ENCODE data around the gene BCKDHB. TPM values are rescaled to one million over a fixed set of nuclear protein-coding genes. Genes with fewer than 3 reads are reported as not detected.
"Not testable (repeated sequence)": the region's sequence is repeated elsewhere in the genome, so short reads cannot be mapped to it uniquely, and the experiment has no call there.

Gene BCKDHB
- 17.5 and 18.5 TPM in 2 replicates for total RNA-seq

DNA sequence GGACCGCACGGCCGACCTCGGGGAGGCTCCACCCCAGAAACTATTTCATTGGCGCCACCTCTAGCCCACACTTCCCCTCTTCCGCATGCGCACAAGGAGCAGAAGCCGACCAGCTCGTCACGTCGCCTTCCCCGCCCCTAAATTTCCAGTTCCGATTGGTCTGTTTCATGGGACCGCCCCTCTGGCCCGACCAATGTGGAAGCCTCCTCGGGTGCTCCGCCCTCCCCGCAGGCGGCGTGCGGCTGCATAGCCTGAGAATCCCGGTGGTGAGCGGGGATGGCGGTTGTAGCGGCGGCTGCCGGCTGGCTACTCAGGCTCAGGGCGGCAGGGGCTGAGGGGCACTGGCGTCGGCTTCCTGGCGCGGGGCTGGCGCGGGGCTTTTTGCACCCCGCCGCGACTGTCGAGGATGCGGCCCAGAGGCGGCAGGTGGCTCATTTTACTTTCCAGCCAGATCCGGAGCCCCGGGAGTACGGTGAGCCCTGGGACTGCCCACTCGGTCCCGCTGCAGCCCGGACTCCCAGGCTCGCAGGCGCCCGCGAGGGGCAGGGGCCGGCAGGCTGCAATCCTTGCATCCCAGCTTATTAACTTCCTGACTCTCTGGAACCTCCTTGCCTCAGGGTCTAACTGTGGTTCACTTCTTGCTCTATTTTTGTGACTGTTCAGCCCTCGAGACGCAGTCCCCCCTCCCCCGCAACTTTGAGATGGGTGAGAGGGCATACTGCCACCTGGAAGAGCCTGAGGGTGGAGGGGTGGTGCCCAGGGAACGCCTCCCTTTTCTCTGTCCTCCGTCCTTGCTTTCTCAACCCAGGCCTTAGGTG is at the start of gene BCKDHB:
BCKDHB (plus strand) TSS at position 254 of the 818 bp plus-strand sequence; CDS start at position 277, 23 bp downstream.
- peak within 1 kb of the TSS; percentile 90 for H3K27ac Mint-ChIP-seq
- H3K4me1 Mint-ChIP-seq (ENCODE audit: low read depth), result peaks cover 20% of the 10 kb centered on the region
- H3K9me3 Mint-ChIP-seq, result no peaks in the 10 kb centered on the region
- intact Hi-C loops (cut with micrococcal nuclease), result loop anchor here (1.0 to 10.0 kb wide), 4 partner anchors 59 to 872 kb away; partner anchors contain the start of genes HMGN3 and TTK
- H3K27me3 Mint-ChIP-seq (ENCODE audit: low read depth), result peaks cover 6% of the 10 kb centered on the region
- peak within 1 kb of the TSS; percentile 96 for H3K4me3 Mint-ChIP-seq (ENCODE audit: low read depth)
- no peaks in the 10 kb centered on the region for H3K36me3 Mint-ChIP-seq (ENCODE audit: low read depth)
- DNase-seq (ENCODE audit: low spot score), result peak; percentile 98

DNA sequence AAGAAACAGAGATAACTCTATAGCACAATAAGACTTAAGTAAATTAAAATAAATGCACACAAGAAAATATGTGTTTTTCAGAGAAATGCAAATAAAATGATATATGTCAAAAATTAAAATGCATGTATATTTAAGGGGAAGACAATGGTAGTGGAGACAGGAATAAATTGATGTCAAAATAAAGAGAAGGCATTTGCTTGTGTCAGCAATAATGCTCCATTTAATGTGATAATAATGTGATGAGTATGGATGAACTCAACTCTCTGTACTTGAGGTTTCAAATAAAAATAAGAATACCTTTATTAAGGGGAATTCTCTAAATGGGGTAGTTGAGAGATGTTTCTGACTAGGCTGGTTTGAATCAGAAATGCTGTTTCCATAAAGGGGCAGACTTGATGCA is 45.7 kb upstream of the BCKDHB start:
- Mint-ChIP-seq H3K4me3 (ENCODE audit: low read depth) (no peak overlapping the region), H3K27ac (no peak overlapping the region), H3K27me3 (ENCODE audit: low read depth) (no peaks in the 10 kb centered on the region), H3K4me1 (ENCODE audit: low read depth) (no peaks in the 10 kb centered on the region), H3K9me3 (no peaks in the 10 kb centered on the region), H3K36me3 (ENCODE audit: low read depth) (no peaks in the 10 kb centered on the region)
- DNase-seq (ENCODE audit: low spot score), result no peak
- intact Hi-C loops (cut with micrococcal nuclease), result no loop called here

DNA sequence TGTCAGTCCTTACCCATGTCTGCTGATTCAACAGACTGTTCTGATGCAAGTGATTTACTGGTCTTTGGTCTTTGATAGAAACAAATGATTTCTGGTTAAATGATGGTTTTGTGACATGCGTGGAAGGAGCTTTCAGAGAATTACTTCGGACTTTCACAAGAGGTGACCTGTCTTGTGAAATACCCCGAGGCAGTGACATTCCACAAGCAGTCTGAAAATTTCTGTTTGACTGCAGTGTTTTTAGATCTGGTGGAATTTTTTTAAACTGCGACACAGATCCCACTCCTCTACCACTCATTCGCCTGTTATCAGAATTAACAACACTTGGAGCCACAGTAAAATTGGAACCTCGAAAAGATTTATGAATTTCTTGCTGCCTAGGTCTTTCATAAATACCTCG is 38.3 kb upstream of the BCKDHB start:
- H3K4me1 Mint-ChIP-seq (ENCODE audit: low read depth); intact Hi-C loops (cut with micrococcal nuclease); H3K27me3 Mint-ChIP-seq (ENCODE audit: low read depth); H3K4me3 Mint-ChIP-seq (ENCODE audit: low read depth); DNase-seq (ENCODE audit: low spot score); H3K36me3 Mint-ChIP-seq (ENCODE audit: low read depth); H3K9me3 Mint-ChIP-seq; H3K27ac Mint-ChIP-seq: not testable (repeated sequence)

DNA sequence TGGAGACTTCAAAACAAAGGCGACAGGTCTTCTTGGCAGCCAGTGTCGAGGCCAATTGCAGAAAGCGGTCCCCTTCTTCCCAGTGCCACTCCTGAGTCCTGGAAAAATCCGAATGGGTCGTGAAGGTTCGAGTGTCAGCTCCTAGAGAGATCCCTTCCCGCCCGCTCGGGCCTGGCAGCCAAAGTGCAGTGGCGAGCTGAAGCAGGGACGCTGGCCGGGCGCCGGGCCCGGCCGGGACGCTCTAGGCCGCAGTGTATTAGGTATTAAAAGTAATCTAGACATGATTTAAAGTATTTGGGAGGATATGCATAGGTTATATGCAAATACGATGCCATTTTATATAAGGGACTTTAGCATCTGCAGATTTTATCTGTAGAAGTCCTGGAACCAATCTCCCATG is 36.0 kb upstream of the BCKDHB start:
- H3K36me3 Mint-ChIP-seq (ENCODE audit: low read depth); H3K27ac Mint-ChIP-seq; H3K4me3 Mint-ChIP-seq (ENCODE audit: low read depth); intact Hi-C loops (cut with micrococcal nuclease); DNase-seq (ENCODE audit: low spot score); H3K27me3 Mint-ChIP-seq (ENCODE audit: low read depth); H3K4me1 Mint-ChIP-seq (ENCODE audit: low read depth); H3K9me3 Mint-ChIP-seq: not testable (repeated sequence)

DNA sequence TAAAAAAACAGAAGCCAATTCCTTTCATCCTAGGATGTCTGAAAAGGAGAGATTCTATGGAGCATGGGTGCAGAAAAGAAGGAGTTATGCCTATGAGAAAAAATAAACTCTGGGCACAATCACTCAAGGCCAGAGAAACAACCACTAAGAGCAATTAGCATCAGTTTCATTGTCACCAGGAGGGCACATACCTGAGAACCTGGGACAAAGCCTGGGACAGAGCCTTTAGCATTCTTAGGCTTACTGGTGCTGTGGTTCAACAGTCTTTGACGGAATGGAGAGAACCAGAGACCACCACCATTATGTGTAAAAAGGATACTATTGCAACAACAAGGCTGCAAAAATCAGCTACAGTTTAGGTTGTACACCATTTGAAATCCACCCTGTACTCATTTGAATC is 29.4 kb upstream of the BCKDHB start:
- no peak overlapping the region for H3K4me3 Mint-ChIP-seq (ENCODE audit: low read depth)
- no peaks in the 10 kb centered on the region for H3K4me1 Mint-ChIP-seq (ENCODE audit: low read depth)
- peaks cover 2% of the 10 kb centered on the region for H3K27me3 Mint-ChIP-seq (ENCODE audit: low read depth)
- no peak for DNase-seq (ENCODE audit: low spot score)
- intact Hi-C loops (cut with micrococcal nuclease), result no loop called here
- no peaks in the 10 kb centered on the region for H3K36me3 Mint-ChIP-seq (ENCODE audit: low read depth)
- no peak overlapping the region for H3K27ac Mint-ChIP-seq
- H3K9me3 Mint-ChIP-seq, result no peaks in the 10 kb centered on the region

DNA sequence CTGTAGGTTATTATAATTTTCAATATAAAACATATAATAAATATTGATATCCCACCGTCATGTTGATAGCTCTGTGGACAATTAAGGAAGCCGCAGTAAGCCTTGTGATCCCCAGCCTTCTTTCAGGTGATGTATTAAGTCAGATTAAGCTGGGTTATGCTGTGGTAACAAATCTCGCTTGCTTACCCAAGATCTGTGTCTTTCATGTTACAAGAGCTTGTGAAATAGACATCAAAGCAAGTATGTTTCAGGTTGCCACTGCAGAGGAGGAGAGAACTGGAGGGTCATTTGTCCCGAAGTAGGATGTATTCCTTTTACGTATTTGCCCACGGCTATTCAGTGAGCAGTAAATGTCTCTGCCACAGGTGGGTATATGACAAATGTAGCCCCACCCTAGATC is 17.8 kb upstream of the BCKDHB start:
- DNase-seq (ENCODE audit: low spot score), result no peak
- H3K36me3 Mint-ChIP-seq (ENCODE audit: low read depth), result no peaks in the 10 kb centered on the region
- peaks cover 17% of the 10 kb centered on the region for H3K27me3 Mint-ChIP-seq (ENCODE audit: low read depth)
- H3K4me1 Mint-ChIP-seq (ENCODE audit: low read depth), result no peaks in the 10 kb centered on the region
- H3K27ac Mint-ChIP-seq, result no peak overlapping the region
- no peak overlapping the region for H3K4me3 Mint-ChIP-seq (ENCODE audit: low read depth)
- H3K9me3 Mint-ChIP-seq, result no peaks in the 10 kb centered on the region
- intact Hi-C loops (cut with micrococcal nuclease), result no loop called here

DNA sequence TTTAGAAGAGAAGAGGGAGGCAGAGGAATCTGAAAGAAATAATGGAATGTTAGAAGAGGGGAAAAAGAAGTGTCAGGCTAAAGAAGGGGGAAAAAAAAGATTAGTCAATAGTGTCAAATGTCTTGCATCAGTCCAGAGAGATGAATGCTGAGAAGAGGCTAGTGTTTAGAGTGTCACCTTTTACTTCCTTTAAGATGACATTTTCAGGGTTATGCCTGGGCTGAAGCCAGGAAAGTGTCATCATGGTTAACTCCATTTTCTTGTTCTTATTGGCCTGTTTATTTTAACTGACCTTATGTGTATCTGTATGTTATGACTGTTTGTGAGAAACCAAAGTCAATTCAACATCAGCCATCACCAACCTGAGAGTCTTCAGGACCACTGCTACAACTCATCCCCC is 15.0 kb upstream of the BCKDHB start:
- Mint-ChIP-seq H3K9me3 (no peaks in the 10 kb centered on the region), H3K27ac (no peak overlapping the region), H3K4me1 (ENCODE audit: low read depth) (peaks cover 6% of the 10 kb centered on the region), H3K36me3 (ENCODE audit: low read depth) (no peaks in the 10 kb centered on the region), H3K27me3 (ENCODE audit: low read depth) (peaks cover 19% of the 10 kb centered on the region), H3K4me3 (ENCODE audit: low read depth) (no peak overlapping the region)
- DNase-seq (ENCODE audit: low spot score), result no peak
- intact Hi-C loops (cut with micrococcal nuclease), result loop anchor here (5.0 kb wide), 1 partner anchor 314 kb away; no protein-coding TSS in a partner anchor

DNA sequence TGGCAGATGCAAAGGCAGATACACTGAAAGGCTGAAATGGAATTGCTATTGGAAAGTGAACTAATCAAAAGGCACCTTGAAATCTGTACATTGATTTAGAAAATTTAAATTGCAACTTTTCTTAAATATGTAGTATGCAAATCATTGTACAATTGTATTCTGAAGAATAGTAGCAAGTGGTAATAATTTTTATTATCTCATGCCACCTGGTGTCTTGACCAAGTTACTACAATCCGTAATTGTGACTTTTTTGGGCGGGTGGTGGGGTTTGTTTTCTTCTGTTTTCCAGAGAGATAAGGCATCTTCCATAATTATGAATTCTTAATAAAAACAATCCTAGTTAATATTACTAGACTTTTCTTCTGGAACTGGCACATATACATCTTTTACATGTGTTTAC is 12.5 kb upstream of the BCKDHB start:
- Mint-ChIP-seq H3K27ac (no peak overlapping the region), H3K9me3 (no peaks in the 10 kb centered on the region), H3K4me1 (ENCODE audit: low read depth) (peaks cover 6% of the 10 kb centered on the region), H3K4me3 (ENCODE audit: low read depth) (no peak overlapping the region), H3K36me3 (ENCODE audit: low read depth) (no peaks in the 10 kb centered on the region), H3K27me3 (ENCODE audit: low read depth) (peaks cover 21% of the 10 kb centered on the region)
- no peak for DNase-seq (ENCODE audit: low spot score)
- intact Hi-C loops (cut with micrococcal nuclease), result loop anchor here (1.0 to 5.0 kb wide), 2 partner anchors 145 to 317 kb away; no protein-coding TSS in a partner anchor

DNA sequence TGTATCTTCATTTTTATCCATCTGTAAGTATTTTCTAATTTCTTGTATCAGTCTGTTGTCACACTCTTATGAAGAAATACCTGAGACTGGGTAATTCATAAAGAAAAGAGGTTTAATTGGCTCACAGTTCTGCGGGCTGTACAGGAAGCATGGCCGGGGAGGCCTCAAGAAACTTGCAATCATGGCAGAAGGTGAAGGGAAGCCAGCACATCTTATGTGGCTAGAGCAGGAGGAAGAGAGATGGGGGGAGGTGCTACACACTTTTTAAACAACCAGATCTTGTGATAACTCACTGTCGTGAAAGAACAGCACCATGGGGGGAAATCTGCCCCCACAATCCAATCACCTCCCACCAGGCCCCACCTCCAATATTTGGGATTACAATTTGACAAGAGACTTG is 10.9 kb upstream of the BCKDHB start:
- Mint-ChIP-seq H3K27me3 (ENCODE audit: low read depth) (peaks cover 24% of the 10 kb centered on the region), H3K4me3 (ENCODE audit: low read depth) (no peak overlapping the region), H3K27ac (no peak overlapping the region), H3K4me1 (ENCODE audit: low read depth) (peaks cover 6% of the 10 kb centered on the region), H3K36me3 (ENCODE audit: low read depth) (no peaks in the 10 kb centered on the region), H3K9me3 (no peaks in the 10 kb centered on the region)
- intact Hi-C loops (cut with micrococcal nuclease), result no loop called here
- no peak for DNase-seq (ENCODE audit: low spot score)

DNA sequence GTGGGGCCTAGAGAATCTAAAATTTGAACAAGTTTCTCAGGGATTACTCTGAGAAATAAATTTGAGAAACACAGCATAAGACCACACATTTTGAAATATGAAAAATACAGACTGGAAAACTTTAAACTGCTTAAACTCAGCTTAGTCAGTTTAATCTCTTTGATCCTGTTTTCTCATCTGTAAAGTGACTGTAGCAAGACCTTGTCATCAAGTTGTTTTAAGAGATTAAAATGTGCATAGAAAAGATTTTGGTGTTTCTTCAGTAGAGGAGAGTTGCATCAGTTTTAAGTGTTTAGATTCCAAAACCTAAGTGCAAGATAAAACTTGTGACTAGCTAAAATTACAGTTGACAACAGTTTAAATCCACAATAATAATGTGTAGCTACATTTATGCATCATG is 8.1 kb upstream of the BCKDHB start:
- Mint-ChIP-seq H3K36me3 (ENCODE audit: low read depth) (no peaks in the 10 kb centered on the region), H3K4me1 (ENCODE audit: low read depth) (peaks cover 6% of the 10 kb centered on the region), H3K4me3 (ENCODE audit: low read depth) (no peak overlapping the region), H3K27me3 (ENCODE audit: low read depth) (peaks cover 22% of the 10 kb centered on the region), H3K27ac (no peak overlapping the region), H3K9me3 (no peaks in the 10 kb centered on the region)
- no peak for DNase-seq (ENCODE audit: low spot score)
- intact Hi-C loops (cut with micrococcal nuclease), result no loop called here

DNA sequence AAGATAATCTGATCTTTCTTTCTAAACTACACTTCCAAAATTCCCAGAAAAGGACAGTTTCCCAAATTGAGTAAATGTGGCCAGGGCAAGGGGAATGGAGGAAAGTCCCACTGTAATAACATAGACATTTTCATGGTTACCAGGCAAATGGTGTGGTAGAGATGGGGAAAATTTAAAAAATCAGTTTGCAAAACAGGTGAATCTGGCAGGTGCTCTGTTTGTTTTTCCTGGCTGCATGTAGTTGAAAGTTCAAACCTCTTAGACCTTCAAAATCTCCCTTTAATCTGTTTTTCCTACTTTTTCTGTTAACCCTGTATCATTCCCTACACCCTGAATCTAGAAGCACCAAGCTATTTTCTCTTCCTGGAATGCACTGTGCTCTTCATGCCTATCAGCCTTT is 2.0 kb upstream of the BCKDHB start:
- no peak overlapping the region for H3K27ac Mint-ChIP-seq
- no peak for DNase-seq (ENCODE audit: low spot score)
- intact Hi-C loops (cut with micrococcal nuclease), result loop anchor here (10.0 kb wide), 1 partner anchor 870 kb away; the partner anchor contains the start of gene HMGN3
- peaks cover 11% of the 10 kb centered on the region for H3K27me3 Mint-ChIP-seq (ENCODE audit: low read depth)
- no peak overlapping the region for H3K4me3 Mint-ChIP-seq (ENCODE audit: low read depth)
- H3K36me3 Mint-ChIP-seq (ENCODE audit: low read depth), result no peaks in the 10 kb centered on the region
- H3K9me3 Mint-ChIP-seq, result no peaks in the 10 kb centered on the region
- peaks cover 20% of the 10 kb centered on the region for H3K4me1 Mint-ChIP-seq (ENCODE audit: low read depth)

DNA sequence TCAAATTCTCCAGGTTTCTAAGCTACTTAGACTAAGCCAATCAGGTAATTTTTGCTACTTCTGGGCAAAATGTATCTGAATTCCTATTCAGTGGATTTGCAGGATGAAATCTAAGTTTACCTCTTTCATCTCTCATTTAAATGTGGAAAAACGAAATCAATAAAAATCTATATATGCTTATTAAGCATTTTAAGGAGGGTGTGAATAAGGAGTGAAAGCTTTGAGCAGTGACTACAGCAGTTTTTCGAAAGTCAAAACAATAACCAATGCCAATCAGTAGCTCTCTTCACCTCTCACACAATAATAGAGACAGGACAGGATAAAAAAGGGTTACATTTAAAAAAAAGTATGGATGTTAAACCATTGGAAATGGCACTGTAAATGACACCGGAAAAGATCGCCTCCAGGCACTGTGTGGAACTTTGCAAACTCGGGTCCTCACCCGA is 476 bp upstream of the BCKDHB start:
- H3K9me3 Mint-ChIP-seq, result no peaks in the 10 kb centered on the region
- H3K4me1 Mint-ChIP-seq (ENCODE audit: low read depth), result peaks cover 20% of the 10 kb centered on the region
- no peaks in the 10 kb centered on the region for H3K36me3 Mint-ChIP-seq (ENCODE audit: low read depth)
- DNase-seq (ENCODE audit: low spot score), result no peak
- intact Hi-C loops (cut with micrococcal nuclease), result loop anchor here (1.0 to 10.0 kb wide), 4 partner anchors 59 to 871 kb away; partner anchors contain the start of genes HMGN3 and TTK
- H3K4me3 Mint-ChIP-seq (ENCODE audit: low read depth), result peak overlapping the region; percentile 96
- H3K27me3 Mint-ChIP-seq (ENCODE audit: low read depth), result peaks cover 6% of the 10 kb centered on the region
- peak overlapping the region; percentile 90 for H3K27ac Mint-ChIP-seq

DNA sequence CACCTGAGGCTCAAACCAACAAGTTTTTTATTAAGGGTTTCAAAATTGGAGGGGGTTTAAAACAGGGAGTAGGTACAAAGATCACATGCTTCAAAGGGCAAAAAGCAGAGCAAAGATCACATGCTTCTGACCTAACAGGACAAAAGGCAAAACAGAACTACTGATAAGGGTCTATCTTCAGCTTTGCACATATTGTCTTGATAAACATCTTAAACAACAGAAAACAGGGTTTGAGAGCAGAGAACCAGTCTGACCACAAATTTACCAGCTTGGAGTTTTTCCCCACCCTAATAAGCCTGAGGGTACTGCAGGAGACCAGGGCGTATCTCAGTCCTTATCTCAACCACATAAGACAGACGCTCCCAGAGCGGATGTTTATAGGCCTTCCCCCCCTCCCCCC is 16.1 kb downstream of the BCKDHB start:
- peaks cover 18% of the 10 kb centered on the region for H3K9me3 Mint-ChIP-seq
- H3K27me3 Mint-ChIP-seq (ENCODE audit: low read depth); intact Hi-C loops (cut with micrococcal nuclease); H3K4me3 Mint-ChIP-seq (ENCODE audit: low read depth); H3K27ac Mint-ChIP-seq; DNase-seq (ENCODE audit: low spot score): not testable (repeated sequence)
- peaks cover 22% of the 10 kb centered on the region for H3K36me3 Mint-ChIP-seq (ENCODE audit: low read depth)
- H3K4me1 Mint-ChIP-seq (ENCODE audit: low read depth), result peaks cover 14% of the 10 kb centered on the region

All from activated T-helper 2 cell treated with anti-CD3 and anti-CD28 coated beads, Interferon-gamma antibody, Interleukin-2, Interleukin-4, amounts not matched to agents 10 μg/mL and 5 μg/mL and 100 μg/mL, durations not matched to agents 14 hours and 24 hours and 36 hours (primary cell).